Activated CD8-positive, alpha-beta memory T cell treated with anti-CD3 and anti-CD28 coated beads, Interleukin-2, amount 50 U/mL, for 24 hours (primary cell): ENCODE measurements around the gene SLC25A1.
"Not testable (repeated sequence)": the region's sequence is repeated elsewhere in the genome, so short reads cannot be mapped to it uniquely, and the experiment has no call there.

Source experiments
- DNase-seq: peaks from one replicate; pipeline ENCODE4 v3.0.0-alpha.2; 2020; ENCODE audit errors: extremely low read depth

SLC25A1 gene

DNA sequence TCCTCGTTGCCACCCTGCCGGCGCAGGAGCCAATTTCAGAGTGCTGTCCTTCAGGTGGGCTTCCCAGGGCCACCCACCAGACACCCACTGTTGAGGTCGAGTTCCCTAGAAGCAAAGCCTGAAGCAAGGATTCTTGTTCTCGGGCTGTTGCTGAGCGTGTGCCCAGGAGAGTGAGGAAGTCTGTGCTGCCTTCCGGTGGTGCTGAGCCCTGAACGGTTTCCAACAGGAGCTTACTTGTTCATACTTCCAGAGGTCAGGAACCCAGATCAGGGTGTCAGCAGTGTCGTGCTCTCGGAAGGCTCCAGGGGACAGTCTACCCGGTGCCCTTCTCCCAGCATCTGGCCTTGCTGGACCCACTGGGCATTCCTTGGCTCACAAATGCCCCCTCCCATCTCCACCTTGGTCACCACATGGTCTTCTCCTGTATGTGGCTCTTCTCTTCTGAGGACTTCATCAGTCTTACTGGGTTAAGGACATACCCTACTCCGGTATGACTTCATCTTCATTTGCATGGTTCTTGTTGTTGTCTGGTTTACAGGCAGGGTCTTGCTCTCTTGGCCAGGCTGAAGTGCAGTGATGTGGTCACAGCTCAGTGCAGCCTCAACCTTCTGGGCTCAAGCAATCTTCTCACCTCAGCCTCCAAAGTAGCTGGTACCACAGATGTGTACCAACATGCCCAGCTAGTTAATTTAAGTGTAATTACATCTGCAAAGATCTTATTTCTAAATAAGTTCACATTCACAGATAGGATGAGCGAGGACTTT lies 11.2 kb downstream of the SLC25A1 start:
- DNase-seq: no peak

DNA sequence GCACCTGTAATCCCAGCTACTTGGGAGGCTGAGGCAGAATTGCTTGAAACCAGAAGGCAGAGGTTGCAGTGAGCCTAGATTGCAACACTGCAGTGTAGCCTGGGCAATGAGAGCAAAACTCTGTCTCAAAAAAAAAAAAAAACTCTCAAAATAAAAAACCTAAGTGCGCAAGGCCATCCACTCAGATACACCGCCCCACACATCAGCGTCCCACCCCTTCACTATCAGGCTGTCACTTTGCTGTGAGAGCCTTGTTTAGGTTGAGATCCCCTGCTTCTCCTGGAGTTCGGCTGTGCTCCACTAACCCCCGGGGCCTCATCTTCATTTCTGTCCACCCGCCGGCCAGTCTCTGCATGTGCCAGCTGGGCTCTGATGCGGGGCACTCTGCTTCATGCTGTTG lies 12.1 kb downstream of the SLC25A1 start:
- DNase-seq: no peak

DNA sequence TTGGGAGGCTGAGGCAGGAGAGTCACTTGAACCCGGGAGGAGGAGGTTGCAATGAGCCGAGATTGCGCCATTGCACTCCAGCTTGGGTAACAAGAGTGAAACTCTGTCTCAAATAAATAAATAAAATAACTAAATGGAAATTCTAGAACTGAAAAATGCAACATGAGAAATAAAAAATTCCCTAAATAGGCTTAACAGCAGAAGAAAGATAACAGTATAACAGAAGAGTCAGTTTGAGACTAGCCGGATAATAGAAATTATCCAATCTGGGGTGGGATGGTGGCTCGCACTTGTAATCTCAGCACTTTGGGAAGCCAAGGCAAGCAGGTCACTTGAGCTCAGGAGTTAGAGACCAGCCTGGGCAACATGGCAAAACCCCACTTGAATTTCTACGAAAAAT lies 14.1 kb downstream of the SLC25A1 start:
- DNase-seq: no peak

- not testable (repeated sequence) for DNase-seq
These were observed 19.9 kb downstream of the SLC25A1 start for GRCh38 chr22:19158649-19159048.

- not testable (repeated sequence) for DNase-seq
These were observed 22.4 kb downstream of the SLC25A1 start for GRCh38 chr22:19156109-19156508.

DNA sequence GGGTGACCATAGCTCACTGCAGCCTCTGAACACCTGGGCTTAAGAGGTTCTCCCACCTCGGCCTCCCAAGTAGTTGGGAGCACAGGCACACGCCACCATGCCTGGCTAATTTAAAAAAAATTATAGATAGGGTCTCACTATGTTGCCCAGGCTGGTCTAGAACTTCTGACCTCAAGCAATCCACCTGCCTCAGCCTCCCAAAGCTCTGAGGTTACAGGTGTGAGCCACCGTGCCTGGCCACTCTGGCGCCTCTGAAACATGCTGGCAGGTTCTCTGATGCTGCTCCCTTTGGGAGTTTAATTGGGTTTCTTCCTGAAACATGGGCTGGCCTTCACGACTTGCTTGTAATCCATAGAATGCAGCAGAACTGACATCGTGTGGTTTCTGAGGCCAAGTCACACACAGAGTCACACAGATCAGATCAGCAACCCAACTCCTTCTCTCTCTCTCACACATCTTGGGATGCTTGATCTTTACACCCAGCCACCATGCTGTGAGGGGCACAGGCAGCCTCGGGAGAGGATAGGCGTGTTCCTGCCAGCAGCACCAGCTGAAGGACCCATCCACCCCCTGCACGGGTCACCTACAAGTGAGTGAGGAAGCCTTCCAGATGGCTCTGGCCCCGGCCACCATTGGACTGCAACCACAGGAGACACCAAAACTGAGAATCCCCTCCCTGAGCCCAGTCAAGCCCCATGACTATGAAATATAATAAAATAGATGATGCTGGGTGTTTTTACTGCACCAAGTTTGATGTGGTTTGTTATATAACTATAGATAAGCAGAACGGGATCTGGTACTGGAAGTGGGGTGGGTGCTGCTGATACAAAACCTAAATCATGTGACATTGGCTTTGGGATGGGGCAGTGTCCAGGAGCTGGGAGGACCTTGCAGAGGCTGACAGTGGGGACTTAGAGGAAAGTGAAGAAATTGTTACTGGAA lies 25.3 kb downstream of the SLC25A1 start:
- DNase-seq: no peak

- no peak for DNase-seq
These were observed 27.0 kb downstream of the SLC25A1 start for GRCh38 chr22:19151329-19152191.

GRCh38 chr22:19150482-19151328 lies 27.8 kb downstream of the SLC25A1 start:
- DNase-seq: no peak

DNA sequence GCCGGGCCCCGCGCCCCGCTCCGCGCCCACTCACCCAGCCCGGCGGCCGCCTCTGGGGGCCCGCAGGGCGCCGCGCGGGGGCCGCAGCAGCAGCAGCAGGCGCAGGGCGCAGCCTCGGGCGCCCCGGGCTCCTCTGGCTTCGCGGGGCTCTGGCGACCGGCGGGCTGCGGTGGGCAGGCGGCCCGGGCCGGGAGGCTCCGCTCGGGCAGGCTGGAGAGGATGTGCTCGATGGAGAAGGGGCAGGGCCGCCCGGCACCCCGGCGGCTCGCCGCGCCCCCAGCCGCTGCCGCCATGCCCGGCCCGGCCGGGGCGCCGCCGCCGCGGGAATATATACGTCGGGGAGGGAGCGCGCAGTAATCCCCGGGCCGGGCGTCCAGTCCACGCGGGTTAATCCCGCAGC lies 28.5 kb downstream of the SLC25A1 start, which contains the start of gene GSC2:
TSS of gene GSC2 (minus strand) at position 302 of the 400 bp plus-strand sequence. CDS start at position 293, 9 bp downstream.
- no peak for DNase-seq

GRCh38 chr22:19149047-19149883 lies 29.3 kb downstream of the SLC25A1 start:
- DNase-seq: no peak

DNA sequence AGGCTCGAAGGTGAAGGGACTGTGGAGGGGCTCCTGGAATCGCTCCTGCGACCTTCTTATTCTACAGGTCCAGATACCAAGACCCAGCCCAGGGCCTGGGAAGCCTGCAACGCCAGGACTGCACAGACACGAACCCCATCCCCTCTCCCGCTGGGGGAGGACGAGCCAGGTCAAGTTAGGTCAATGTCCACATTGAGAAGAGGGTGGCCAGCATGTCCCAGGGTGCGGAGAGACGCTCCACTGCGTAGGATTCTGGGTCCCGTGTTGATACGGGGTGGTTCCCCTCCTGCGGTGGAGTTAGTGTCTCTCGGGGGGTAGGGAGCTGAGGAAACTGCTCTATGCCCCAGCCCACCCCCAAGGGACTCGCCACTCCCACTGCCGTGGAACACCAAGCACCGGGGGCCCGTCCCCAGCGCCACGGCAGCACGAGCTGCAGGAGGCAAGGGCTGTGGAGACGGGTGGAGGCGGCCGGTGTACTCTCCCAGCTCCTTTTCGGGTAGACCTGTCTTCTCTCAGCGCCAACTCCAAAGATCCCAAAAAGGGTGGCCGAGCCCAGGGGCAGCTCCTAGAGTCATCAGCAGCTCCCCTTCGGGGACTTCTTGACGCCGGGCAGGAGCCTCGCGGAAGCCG lies 30.0 kb downstream of the SLC25A1 start:
- DNase-seq: no peak

DNA sequence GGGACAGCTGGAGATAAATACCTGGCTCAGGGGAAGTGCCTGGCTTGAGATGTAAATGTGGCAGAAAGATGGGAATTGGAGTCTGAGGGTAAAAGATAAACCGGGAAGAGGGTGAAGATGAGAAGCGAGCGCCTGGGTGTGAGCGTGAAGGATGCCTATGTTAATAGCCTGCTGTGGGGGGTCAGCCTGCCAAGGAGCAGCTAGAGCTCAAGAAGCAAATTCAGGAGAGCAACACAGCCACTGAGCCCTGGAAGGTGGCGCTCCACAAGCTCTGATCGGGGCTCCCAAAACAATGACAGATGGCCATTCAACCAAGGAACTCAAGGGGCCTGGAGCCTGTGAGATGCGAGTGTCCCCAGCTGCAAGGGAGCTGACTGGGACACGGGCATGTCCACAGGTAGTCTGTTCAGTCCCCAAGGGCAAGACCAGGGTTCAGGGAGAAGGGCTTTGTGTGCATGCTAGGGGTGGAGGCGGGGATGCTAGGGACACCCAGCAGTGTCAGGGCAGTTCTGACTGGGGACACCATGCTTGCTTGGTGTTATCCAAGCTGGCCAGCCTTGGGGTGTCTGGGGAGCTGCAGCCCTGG lies 31.2 kb downstream of the SLC25A1 start:
- DNase-seq: no peak

- DNase-seq: no peak
These were observed 32.1 kb downstream of the SLC25A1 start for GRCh38 chr22:19146215-19146968.

DNA sequence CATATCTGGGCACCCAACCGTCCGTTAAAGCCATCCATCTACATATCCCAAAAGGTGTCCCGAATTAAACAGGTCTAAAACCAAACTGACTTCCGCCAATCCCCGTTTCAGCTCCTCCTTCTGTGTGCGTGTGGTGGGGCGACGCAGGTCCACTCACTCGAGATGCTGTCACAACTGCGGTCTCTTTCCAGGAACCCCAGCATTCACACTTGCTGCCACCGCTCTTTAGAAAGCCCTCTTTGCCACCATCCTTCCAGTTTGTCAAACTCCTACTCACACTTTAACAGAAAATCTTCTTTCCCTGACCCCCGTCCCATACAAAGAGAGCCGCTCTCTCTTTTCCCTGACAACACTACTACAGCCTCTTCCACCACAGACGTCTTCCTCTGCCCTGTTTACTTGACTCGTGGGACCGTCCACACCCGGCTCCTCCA lies 34.6 kb downstream of the SLC25A1 start:
- DNase-seq: peak; percentile 4

DNA sequence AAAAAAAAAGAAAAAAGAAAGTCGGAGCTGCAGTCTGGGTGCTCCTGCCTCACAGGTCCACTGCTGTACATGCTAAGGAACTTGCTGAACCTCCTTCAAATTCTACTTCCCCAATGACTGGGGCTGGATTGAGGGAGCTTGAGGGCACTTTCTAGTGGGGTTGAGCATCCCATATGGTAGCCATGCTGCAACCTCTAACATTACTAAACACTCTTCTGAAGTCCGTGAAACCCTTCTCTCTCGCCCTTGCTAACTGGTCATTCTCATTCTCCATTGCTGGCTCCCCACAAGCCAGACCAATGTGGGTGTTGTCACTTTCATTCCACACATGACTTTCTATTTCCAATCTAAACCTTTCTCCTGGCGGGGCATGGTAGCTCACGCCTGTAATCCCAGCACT lies 35.3 kb downstream of the SLC25A1 start:
- DNase-seq: no peak

DNA sequence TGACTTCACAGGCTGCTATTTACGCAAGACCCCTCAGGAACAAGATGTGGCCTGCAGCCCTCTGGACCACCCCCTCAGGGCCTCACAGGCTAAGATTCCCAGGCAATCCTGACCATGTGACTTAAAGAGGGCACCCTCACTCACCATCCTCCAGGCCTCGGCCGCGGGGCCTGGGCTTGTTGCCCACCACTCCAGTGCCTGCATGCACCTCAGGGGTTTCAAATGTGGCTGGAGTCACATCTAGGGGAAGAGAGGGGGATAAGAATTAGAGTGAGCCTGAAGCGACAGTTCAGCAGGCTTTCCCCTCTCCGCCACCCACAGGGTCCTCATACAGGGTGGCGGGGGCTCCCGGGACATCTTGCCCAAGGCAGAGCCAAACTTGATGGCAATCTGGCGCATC lies 36.1 kb downstream of the SLC25A1 start:
- DNase-seq: no peak

GRCh38 chr22:19139974-19140373 lies 38.6 kb downstream of the SLC25A1 start:
- DNase-seq: no peak

- DNase-seq: no peak
These were observed 39.6 kb downstream of the SLC25A1 start for GRCh38 chr22:19139001-19139356.
